Liver (tissue), 9 donors: ENCODE data around the gene ZNF292. TPM values are rescaled to one million over a fixed set of nuclear protein-coding genes. Genes with fewer than 3 reads are reported as not detected.

Experiments used
- DNase-seq: peaks from one replicate; pipeline ENCODE4 v3.0.0-alpha.2; 2017; ENCODE audit warnings: low spot score
- H3K27ac ChIP-seq, 2 donors: one replicate each; pipeline ENCODE4 v1.7.0; 2013; ENCODE audit warnings: inconsistent platforms in 2 of 2, low read length in 2 of 2, control low read depth in 1 of 2, low read depth in 1 of 2, mild to moderate bottlenecking in 1 of 2
- H3K27me3 ChIP-seq, 4 donors: one replicate each; pipeline versions ENCODE4 v1.6.1 to v1.7.0; 2013; ENCODE audit warnings: low read length in 3 of 4, inconsistent platforms in 1 of 4, mild to moderate bottlenecking in 1 of 4, moderate library complexity in 1 of 4; ENCODE audit not compliant: control insufficient read depth in 4 of 4, insufficient read depth in 4 of 4
- H3K36me3 ChIP-seq, 4 donors: one replicate each; pipeline versions ENCODE4 v1.6.1 to v1.7.0; 2013; ENCODE audit warnings: low read length in 3 of 4, mild to moderate bottlenecking in 3 of 4, low read depth in 1 of 4, moderate library complexity in 1 of 4; ENCODE audit not compliant: control insufficient read depth in 4 of 4, insufficient read depth in 3 of 4
- H3K4me1 ChIP-seq, 4 donors: one replicate each; pipeline versions ENCODE4 v1.6.1 to v1.7.0; 2013; ENCODE audit warnings: low read length in 3 of 4, mild to moderate bottlenecking in 3 of 4, moderate library complexity in 1 of 4; ENCODE audit not compliant: control insufficient read depth in 4 of 4, insufficient read depth in 4 of 4
- H3K4me3 ChIP-seq, 3 donors: one replicate each; pipeline versions ENCODE4 v1.6.1 to v1.7.0; 2013; ENCODE audit warnings: low read length in 3 of 3, control low read depth in 1 of 3, low read depth in 1 of 3, mild to moderate bottlenecking in 1 of 3
- H3K9ac ChIP-seq, 2 donors: one replicate each; pipeline ENCODE4 v1.7.0; 2013; ENCODE audit warnings: low read length in 2 of 2, mild to moderate bottlenecking in 2 of 2, moderate library complexity in 2 of 2, control low read depth in 1 of 2, low read depth in 1 of 2
- H3K9me3 ChIP-seq, 4 donors: one replicate each; pipeline versions ENCODE4 v1.6.1 to v1.7.0; 2013; ENCODE audit warnings: low read length in 3 of 4; ENCODE audit not compliant: control insufficient read depth in 4 of 4
- ATF3 ChIP-seq: IDR thresholded peaks from 2 replicates; pipeline ENCODE4 v1.6.1; 2016; ENCODE audit warnings: antibody characterized with exemption
- CTCF ChIP-seq: fragments of 150-350 bp; IDR thresholded peaks from 2 replicates; pipeline ENCODE4 v1.5.1; 2017; ENCODE audit warnings: improper control_type of control experiment, low read depth, low read length; ENCODE audit not compliant: missing input control
- EGR1 ChIP-seq, 2 donors: IDR thresholded peaks; 2 replicates each; pipeline ENCODE4 v1.6.1; 2016 to 2018; ENCODE audit warnings: antibody characterized with exemption in 2 of 2, low read depth in 2 of 2
- FOXA1 ChIP-seq: IDR thresholded peaks from 2 replicates; pipeline ENCODE4 v1.6.1; 2016; ENCODE audit warnings: antibody characterized with exemption
- FOXA2 ChIP-seq: IDR thresholded peaks from 2 replicates; pipeline ENCODE4 v1.6.1; 2016; ENCODE audit warnings: antibody characterized with exemption
- GABPA ChIP-seq, 2 donors: IDR thresholded peaks in 1 of 2; conservative IDR thresholded peaks in 1 of 2; 2 replicates each; pipeline ENCODE4 v1.6.1; 2016; ENCODE audit warnings: antibody characterized with exemption in 2 of 2, mild to moderate bottlenecking in 1 of 2, moderate library complexity in 1 of 2
- HNF4A ChIP-seq, 2 donors: conservative IDR thresholded peaks; 2 replicates each; pipeline ENCODE4 v1.6.1; 2016; ENCODE audit warnings: antibody characterized with exemption in 2 of 2, mild to moderate bottlenecking in 2 of 2
- HNF4G ChIP-seq: IDR thresholded peaks from 2 replicates; pipeline ENCODE4 v1.6.1; 2016; ENCODE audit warnings: antibody characterized with exemption
- JUND ChIP-seq, 2 donors: IDR thresholded peaks; 2 replicates each; pipeline ENCODE4 v1.6.1; 2016; ENCODE audit warnings: antibody characterized with exemption in 2 of 2
- NR2F2 ChIP-seq: IDR thresholded peaks from 2 replicates; pipeline ENCODE4 v1.6.1; 2016; ENCODE audit warnings: antibody characterized with exemption
- RAD21 ChIP-seq, 2 donors: IDR thresholded peaks; 2 replicates each; pipeline ENCODE4 v1.6.1; 2016; ENCODE audit warnings: antibody characterized with exemption in 2 of 2, mild to moderate bottlenecking in 2 of 2
- RXRA ChIP-seq, 2 donors: IDR thresholded peaks; 2 replicates each; pipeline ENCODE4 v1.6.1; 2017 to 2018; ENCODE audit warnings: antibody characterized with exemption in 2 of 2, mild to moderate bottlenecking in 1 of 2
- SP1 ChIP-seq: IDR thresholded peaks from 2 replicates; pipeline ENCODE4 v1.6.1; 2018; ENCODE audit warnings: antibody characterized with exemption, mild to moderate bottlenecking
- TAF1 ChIP-seq: conservative IDR thresholded peaks from 2 replicates; pipeline ENCODE4 v1.6.1; 2016; ENCODE audit warnings: antibody characterized with exemption, mild to moderate bottlenecking
- YY1 ChIP-seq: IDR thresholded peaks from 2 replicates; pipeline ENCODE4 v1.6.1; 2016; ENCODE audit warnings: antibody characterized with exemption, mild to moderate bottlenecking
- WGBS: extraction: QIAGEN DNeasy Blood & Tissue Kit; methylation state at CpG from one replicate; pipeline ENCODE4 v1.1.7; 2013; 5-methylcytosine and 5-hydroxymethylcytosine counted together
- polyA plus RNA-seq, 2 donors: library from polyadenylated mRNA; stranded (reverse) in 1 of 2; unstranded in 1 of 2; fragments of 200-250 nt in 1 of 2; fragments of >200 nt in 1 of 2; fragmentation: Nextera tagmentation in 1 of 2; extraction: Ambion mirVana in 1 of 2; gene quantifications; one replicate each; pipeline versions ENCODE4 v1.2.1 to v1.2.3, GENCODE V29; 2013 to 2015
- total RNA-seq, 2 donors: library from RNA; depleted of rRNA; stranded (reverse); fragments of >200 nt; gene quantifications; one replicate each; pipeline ENCODE4 v1.2.3, GENCODE V29; 2014
- TF ChIP-seq, protein P1 (sequence below): IDR thresholded peaks from 2 replicates; pipeline ENCODE4 v1.6.1; 2016; ENCODE audit warnings: antibody characterized with exemption
- TF ChIP-seq, protein P2 (sequence below): IDR thresholded peaks from 2 replicates; pipeline ENCODE4 v1.6.1; 2016; ENCODE audit warnings: antibody characterized with exemption, mild to moderate bottlenecking
- donor health status: healthy.
- donor health status: healthy.
- donor health status: healthy.
- donor health status: healthy.
- donor health status: healthy.

Gene ZNF292
- total and polyA plus RNA-seq, 4 donors, result 2.7 to 16.4 (median 12.5) TPM

GRCh38 chr6:87199787-87200186 lies 44.4 kb downstream of the ZNF292 start:
- H3K27me3 ChIP-seq, result no peaks in the 10 kb centered on the region
- no peaks in the 10 kb centered on the region for H3K9me3 ChIP-seq
- H3K9ac ChIP-seq, result no peak overlapping the region
- no peak overlapping the region for H3K27ac ChIP-seq
- WGBS, result 85% methylated on average over 1 of the region's 1 CpG
- no peaks in the 10 kb centered on the region for H3K4me1 ChIP-seq
- DNase-seq, result no peak
- TF ChIP-seq GABPA (IDR thresholded peaks at IDR 0.05 in 1 of 2, conservative IDR thresholded peaks at IDR 0.05 in 1 of 2) (no peak), SP1 (no peak), TAF1 (no peak), RXRA (IDR thresholded peaks at IDR 0.05) (no peak), FOXA2 (no peak), RAD21 (IDR thresholded peaks at IDR 0.05) (no peak), EGR1 (IDR thresholded peaks at IDR 0.05; ENCODE audit: low read depth in 2 of 2) (no peak), JUND (IDR thresholded peaks at IDR 0.05) (no peak), YY1 (no peak), HNF4G (no peak), CTCF (no peak), HNF4A (conservative IDR thresholded peaks at IDR 0.05) (no peak), ATF3 (no peak), NR2F2 (no peak), FOXA1 (no peak)
- TF ChIP-seq, protein P1, sequence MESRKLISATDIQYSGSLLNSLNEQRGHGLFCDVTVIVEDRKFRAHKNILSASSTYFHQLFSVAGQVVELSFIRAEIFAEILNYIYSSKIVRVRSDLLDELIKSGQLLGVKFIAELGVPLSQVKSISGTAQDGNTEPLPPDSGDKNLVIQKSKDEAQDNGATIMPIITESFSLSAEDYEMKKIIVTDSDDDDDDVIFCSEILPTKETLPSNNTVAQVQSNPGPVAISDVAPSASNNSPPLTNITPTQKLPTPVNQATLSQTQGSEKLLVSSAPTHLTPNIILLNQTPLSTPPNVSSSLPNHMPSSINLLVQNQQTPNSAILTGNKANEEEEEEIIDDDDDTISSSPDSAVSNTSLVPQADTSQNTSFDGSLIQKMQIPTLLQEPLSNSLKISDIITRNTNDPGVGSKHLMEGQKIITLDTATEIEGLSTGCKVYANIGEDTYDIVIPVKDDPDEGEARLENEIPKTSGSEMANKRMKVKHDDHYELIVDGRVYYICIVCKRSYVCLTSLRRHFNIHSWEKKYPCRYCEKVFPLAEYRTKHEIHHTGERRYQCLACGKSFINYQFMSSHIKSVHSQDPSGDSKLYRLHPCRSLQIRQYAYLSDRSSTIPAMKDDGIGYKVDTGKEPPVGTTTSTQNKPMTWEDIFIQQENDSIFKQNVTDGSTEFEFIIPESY, result no peak
- TF ChIP-seq, protein P2, sequence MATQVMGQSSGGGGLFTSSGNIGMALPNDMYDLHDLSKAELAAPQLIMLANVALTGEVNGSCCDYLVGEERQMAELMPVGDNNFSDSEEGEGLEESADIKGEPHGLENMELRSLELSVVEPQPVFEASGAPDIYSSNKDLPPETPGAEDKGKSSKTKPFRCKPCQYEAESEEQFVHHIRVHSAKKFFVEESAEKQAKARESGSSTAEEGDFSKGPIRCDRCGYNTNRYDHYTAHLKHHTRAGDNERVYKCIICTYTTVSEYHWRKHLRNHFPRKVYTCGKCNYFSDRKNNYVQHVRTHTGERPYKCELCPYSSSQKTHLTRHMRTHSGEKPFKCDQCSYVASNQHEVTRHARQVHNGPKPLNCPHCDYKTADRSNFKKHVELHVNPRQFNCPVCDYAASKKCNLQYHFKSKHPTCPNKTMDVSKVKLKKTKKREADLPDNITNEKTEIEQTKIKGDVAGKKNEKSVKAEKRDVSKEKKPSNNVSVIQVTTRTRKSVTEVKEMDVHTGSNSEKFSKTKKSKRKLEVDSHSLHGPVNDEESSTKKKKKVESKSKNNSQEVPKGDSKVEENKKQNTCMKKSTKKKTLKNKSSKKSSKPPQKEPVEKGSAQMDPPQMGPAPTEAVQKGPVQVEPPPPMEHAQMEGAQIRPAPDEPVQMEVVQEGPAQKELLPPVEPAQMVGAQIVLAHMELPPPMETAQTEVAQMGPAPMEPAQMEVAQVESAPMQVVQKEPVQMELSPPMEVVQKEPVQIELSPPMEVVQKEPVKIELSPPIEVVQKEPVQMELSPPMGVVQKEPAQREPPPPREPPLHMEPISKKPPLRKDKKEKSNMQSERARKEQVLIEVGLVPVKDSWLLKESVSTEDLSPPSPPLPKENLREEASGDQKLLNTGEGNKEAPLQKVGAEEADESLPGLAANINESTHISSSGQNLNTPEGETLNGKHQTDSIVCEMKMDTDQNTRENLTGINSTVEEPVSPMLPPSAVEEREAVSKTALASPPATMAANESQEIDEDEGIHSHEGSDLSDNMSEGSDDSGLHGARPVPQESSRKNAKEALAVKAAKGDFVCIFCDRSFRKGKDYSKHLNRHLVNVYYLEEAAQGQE, result no peak
- H3K36me3 ChIP-seq, result no peaks in the 10 kb centered on the region
- H3K4me3 ChIP-seq, result no peak overlapping the region
